Measurements from ENCODE around the gene TRAPPC3L. TPM values are rescaled to one million over a fixed set of nuclear protein-coding genes. Genes with fewer than 3 reads are reported as not detected.

TRAPPC3L gene
- total and polyA plus RNA-seq, 3 donors from 2014 or later: 0.37 to 0.39 TPM; not detected in 1

DNA sequence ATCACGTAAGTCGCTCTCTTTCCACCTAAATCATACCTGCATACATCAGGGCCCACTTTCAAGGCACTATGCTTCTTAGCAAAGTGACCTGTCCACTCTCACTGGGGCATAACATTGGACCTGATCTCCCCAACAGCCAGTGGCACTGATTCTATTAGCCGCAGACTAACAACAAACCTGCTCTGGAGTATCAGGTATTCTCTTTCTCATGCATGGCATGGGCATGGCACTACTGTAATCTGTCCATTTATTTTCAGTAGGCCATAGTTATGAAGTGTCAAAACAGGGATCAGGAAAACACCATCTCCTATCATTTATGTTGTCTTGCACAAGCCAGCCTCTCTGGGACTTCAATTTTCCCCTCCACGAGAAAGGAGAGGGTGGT lies 16.5 kb upstream of the TRAPPC3L start:
- WGBS, 2 donors: 86 to 97% methylated on average over 4 of the region's 4 CpGs

DNA sequence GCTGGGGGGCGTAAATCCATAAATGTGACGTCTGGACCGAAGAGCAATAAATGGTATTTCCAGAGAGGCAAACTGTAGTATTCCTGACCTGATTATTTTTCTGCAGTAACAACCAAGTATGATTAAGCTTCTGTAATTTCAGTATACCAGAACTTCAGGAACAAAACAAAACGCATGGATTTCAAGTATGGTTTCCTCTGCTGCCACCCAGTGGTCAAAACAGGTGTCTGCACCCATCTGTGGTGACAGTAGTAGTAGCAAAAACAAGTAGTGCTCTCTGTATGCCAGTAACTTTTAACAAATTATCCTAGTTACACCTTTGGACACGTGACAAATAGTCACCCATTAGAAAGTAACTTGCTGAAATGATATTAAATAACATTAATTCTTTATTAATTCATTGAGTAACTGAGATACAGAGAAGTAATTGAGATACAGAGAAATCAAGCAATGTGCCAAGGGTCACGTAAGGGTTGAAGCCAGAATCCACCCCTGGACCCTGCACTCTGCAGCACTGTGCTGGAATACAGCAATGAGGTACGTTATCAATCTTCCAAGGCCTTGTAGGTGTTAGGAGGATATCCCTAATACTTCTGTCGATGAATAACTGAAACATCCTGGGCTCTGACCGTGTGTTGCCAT lies 16.0 kb upstream of the TRAPPC3L start:
- H3K36me3 ChIP-seq (ENCODE audit: low read depth, missing control alignments): no peaks in the 10 kb centered on the region
- H3K9me3 ChIP-seq: no peaks in the 10 kb centered on the region
- WGBS, 2 donors: 39 to 49% methylated on average over 9 of the region's 9 CpGs
- H3K4me1 ChIP-seq: peaks cover 3% of the 10 kb centered on the region
- H3K27me3 ChIP-seq: no peaks in the 10 kb centered on the region
- TF ChIP-seq, protein P1, sequence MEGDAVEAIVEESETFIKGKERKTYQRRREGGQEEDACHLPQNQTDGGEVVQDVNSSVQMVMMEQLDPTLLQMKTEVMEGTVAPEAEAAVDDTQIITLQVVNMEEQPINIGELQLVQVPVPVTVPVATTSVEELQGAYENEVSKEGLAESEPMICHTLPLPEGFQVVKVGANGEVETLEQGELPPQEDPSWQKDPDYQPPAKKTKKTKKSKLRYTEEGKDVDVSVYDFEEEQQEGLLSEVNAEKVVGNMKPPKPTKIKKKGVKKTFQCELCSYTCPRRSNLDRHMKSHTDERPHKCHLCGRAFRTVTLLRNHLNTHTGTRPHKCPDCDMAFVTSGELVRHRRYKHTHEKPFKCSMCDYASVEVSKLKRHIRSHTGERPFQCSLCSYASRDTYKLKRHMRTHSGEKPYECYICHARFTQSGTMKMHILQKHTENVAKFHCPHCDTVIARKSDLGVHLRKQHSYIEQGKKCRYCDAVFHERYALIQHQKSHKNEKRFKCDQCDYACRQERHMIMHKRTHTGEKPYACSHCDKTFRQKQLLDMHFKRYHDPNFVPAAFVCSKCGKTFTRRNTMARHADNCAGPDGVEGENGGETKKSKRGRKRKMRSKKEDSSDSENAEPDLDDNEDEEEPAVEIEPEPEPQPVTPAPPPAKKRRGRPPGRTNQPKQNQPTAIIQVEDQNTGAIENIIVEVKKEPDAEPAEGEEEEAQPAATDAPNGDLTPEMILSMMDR (IDR thresholded peaks at IDR 0.05): peak; percentile 81 to 96 (median 90)
- TF ChIP-seq POLR2A (IDR thresholded peaks at IDR 0.05): no peak
- intact Hi-C loops (cut with DNase I; ENCODE audit: low total_unique reads): no loop called here
- H3K4me3 ChIP-seq: no peak overlapping the region
- DNase-seq: peak; percentile 90
- no peak overlapping the region for H3K27ac ChIP-seq

More for the DNA sequence above, 16.5 kb upstream of the TRAPPC3L start:
- no peaks in the 10 kb centered on the region for H3K27me3 ChIP-seq
- peaks cover 3% of the 10 kb centered on the region for H3K4me1 ChIP-seq
- no peak overlapping the region for H3K27ac ChIP-seq
- no peaks in the 10 kb centered on the region for H3K36me3 ChIP-seq (ENCODE audit: low read depth, missing control alignments)
- intact Hi-C loops (cut with DNase I; ENCODE audit: low total_unique reads): no loop called here
- no peak overlapping the region for H3K4me3 ChIP-seq
- no peaks in the 10 kb centered on the region for H3K9me3 ChIP-seq
- TF ChIP-seq POLR2A (IDR thresholded peaks at IDR 0.05): no peak
- TF ChIP-seq, protein P1 (IDR thresholded peaks at IDR 0.05): no peak
- no peak for DNase-seq

DNA sequence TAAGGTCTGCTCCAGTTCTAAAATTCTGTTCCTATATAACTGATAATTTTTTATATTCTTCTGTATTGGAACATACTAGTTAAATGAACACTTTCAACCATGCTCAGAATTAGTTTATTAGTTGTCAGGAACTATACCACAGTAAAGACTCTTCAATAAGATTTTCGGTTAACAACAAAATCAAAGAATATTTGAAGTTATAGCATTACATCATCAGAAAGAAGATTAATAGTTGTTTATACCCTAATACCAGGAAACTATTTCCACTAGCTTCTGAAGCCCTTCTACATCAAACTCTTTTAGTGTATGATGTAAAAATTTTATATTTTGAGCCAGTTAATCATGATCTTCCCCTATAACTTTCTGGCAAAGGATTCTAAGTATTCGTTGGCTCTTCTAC lies 14.6 kb upstream of the TRAPPC3L start:
- WGBS, 2 donors: 87 to 91% methylated on average over 2 of the region's 2 CpGs
- no peaks in the 10 kb centered on the region for H3K36me3 ChIP-seq (ENCODE audit: low read depth, missing control alignments)
- H3K4me3 ChIP-seq: no peak overlapping the region
- H3K27ac ChIP-seq: no peak overlapping the region
- intact Hi-C loops (cut with DNase I; ENCODE audit: low total_unique reads): no loop called here
- peaks cover 3% of the 10 kb centered on the region for H3K4me1 ChIP-seq
- TF ChIP-seq, protein P1 (IDR thresholded peaks at IDR 0.05): no peak
- no peaks in the 10 kb centered on the region for H3K27me3 ChIP-seq
- DNase-seq: no peak
- H3K9me3 ChIP-seq: no peaks in the 10 kb centered on the region

DNA sequence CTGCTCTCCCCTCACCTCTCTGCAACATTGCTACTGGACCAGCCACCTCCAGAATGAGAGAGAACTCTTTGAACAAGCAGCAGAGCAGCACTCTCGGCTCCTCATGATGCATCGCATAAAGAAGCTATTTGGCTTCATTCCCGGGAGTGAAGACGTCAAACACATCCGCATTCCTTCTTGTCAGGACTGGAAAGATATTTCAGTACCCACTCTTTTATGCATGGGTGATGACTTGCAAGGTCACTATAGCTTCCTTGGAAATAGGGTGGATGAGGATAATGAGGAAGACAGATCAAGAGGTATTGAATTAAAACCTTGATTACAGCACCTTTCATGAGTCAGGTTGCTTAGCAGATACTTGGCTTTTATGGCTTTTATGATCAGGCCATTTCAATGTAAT lies 12.4 kb upstream of the TRAPPC3L start:
- 30 to 42% methylated on average over 5 of the region's 5 CpGs for WGBS, 2 donors
- TF ChIP-seq, protein P1 (IDR thresholded peaks at IDR 0.05): no peak
- TF ChIP-seq POLR2A (IDR thresholded peaks at IDR 0.05): no peak
- Histone ChIP-seq H3K4me3 (no peak overlapping the region), H3K36me3 (ENCODE audit: low read depth, missing control alignments) (no peaks in the 10 kb centered on the region), H3K4me1 (peaks cover 1% of the 10 kb centered on the region), H3K9me3 (no peaks in the 10 kb centered on the region), H3K27ac (no peak overlapping the region), H3K27me3 (no peaks in the 10 kb centered on the region)
- peak; percentile 66 for DNase-seq
- intact Hi-C loops (cut with DNase I; ENCODE audit: low total_unique reads): no loop called here

DNA sequence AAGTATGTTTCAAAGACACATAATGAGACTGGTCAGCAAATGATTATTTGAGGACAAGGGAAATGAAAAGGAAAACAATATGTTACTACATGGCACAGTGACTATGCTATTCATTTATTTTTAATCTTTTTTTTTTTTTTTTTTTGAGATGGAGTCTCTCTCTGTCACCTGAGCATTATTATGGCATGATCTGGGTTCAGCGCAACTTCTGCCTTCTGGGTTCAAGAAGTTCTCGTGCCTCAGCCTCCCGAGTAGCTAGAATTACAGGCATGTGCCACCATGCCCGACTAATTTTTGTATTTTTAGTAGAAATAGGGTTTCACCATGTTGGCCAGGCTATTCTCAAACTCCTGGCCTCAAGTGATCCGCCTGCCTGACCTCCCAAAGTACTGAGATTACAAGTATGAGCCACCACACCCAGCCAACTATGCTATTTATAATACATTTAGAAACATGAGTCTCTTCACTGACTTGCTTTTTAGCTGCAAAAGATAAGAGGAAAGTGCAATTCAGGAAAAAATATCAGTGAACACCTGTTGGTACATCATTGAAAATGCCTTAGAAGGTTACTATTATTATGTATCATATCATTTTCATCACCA lies 11.4 kb upstream of the TRAPPC3L start:
- 92% methylated on average over 5 of the region's 5 CpGs for WGBS, 2 donors

More for the DNA sequence above, 11.4 kb upstream of the TRAPPC3L start:
- H3K27me3 ChIP-seq: no peaks in the 10 kb centered on the region
- no peak for TF ChIP-seq POLR2A (IDR thresholded peaks at IDR 0.05)
- TF ChIP-seq, protein P1 (IDR thresholded peaks at IDR 0.05): no peak
- H3K9me3 ChIP-seq: no peaks in the 10 kb centered on the region
- H3K36me3 ChIP-seq (ENCODE audit: low read depth, missing control alignments): no peaks in the 10 kb centered on the region
- no peaks in the 10 kb centered on the region for H3K4me1 ChIP-seq
- intact Hi-C loops (cut with DNase I; ENCODE audit: low total_unique reads): no loop called here
- H3K27ac ChIP-seq: no peak overlapping the region
- no peak for DNase-seq
- no peak overlapping the region for H3K4me3 ChIP-seq
